ENCODE measurements around the gene UBE2F. TPM values are rescaled to one million over a fixed set of nuclear protein-coding genes. Genes with fewer than 3 reads are reported as not detected.

UBE2F gene
- total RNA-seq, 4 donors from 2014 or later = 40.7 to 88.9 (median 64.9) TPM

DNA sequence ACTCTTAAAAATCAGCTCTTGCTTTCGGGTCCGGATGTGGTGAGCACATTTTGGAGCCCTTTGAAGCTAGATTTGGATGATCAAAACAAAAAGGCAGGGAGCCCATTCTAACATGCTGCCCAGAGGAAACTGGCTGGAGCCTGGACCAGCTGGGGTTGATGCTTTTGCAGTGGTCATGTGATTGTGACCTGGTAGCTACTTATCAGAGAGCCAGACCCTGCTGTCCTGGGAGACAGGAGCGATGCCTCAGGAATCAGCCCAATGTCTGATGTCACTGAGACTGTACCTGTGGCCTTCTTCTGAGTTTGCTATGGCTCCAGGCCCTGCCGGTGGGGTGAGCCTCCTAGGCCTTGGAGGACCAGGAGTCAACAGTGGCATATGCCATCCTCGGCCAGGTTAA, 75.3 kb downstream of the UBE2F start:
- H3K36me3 ChIP-seq = no peaks in the 10 kb centered on the region
- intact Hi-C loops (cut with DNase I; ENCODE audit: low total_unique reads) = no loop called here
- no peaks in the 10 kb centered on the region for H3K9me3 ChIP-seq

GRCh38 chr2:238042849-238043584, 76.2 kb downstream of the UBE2F start:
- Histone ChIP-seq H3K27me3 (no peaks in the 10 kb centered on the region), H3K4me1 (no peaks in the 10 kb centered on the region), H3K27ac (no peak overlapping the region), H3K9me3 (no peaks in the 10 kb centered on the region), H3K36me3 (no peaks in the 10 kb centered on the region), H3K4me3 (no peak overlapping the region)
- intact Hi-C loops (cut with DNase I; ENCODE audit: low total_unique reads) = no loop called here
- no peak for DNase-seq
- TF ChIP-seq POLR2A (IDR thresholded peaks at IDR 0.05) = no peak
- TF ChIP-seq, protein P1, sequence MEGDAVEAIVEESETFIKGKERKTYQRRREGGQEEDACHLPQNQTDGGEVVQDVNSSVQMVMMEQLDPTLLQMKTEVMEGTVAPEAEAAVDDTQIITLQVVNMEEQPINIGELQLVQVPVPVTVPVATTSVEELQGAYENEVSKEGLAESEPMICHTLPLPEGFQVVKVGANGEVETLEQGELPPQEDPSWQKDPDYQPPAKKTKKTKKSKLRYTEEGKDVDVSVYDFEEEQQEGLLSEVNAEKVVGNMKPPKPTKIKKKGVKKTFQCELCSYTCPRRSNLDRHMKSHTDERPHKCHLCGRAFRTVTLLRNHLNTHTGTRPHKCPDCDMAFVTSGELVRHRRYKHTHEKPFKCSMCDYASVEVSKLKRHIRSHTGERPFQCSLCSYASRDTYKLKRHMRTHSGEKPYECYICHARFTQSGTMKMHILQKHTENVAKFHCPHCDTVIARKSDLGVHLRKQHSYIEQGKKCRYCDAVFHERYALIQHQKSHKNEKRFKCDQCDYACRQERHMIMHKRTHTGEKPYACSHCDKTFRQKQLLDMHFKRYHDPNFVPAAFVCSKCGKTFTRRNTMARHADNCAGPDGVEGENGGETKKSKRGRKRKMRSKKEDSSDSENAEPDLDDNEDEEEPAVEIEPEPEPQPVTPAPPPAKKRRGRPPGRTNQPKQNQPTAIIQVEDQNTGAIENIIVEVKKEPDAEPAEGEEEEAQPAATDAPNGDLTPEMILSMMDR (IDR thresholded peaks at IDR 0.05) = no peak

More for the DNA sequence above, 75.3 kb downstream of the UBE2F start:
- no peak overlapping the region for H3K4me3 ChIP-seq
- DNase-seq = no peak
- H3K27ac ChIP-seq = no peak overlapping the region
- no peak for TF ChIP-seq POLR2A (IDR thresholded peaks at IDR 0.05)
- TF ChIP-seq, protein P1 (IDR thresholded peaks at IDR 0.05) = no peak
- no peaks in the 10 kb centered on the region for H3K27me3 ChIP-seq
- H3K4me1 ChIP-seq = no peaks in the 10 kb centered on the region

- Histone ChIP-seq H3K27me3 (no peaks in the 10 kb centered on the region), H3K27ac (no peak overlapping the region), H3K4me1 (no peaks in the 10 kb centered on the region), H3K4me3 (no peak overlapping the region), H3K9me3 (no peaks in the 10 kb centered on the region), H3K36me3 (no peaks in the 10 kb centered on the region)
- DNase-seq = no peak
- TF ChIP-seq, protein P1 (IDR thresholded peaks at IDR 0.05) = no peak
- TF ChIP-seq POLR2A (IDR thresholded peaks at IDR 0.05) = no peak
- intact Hi-C loops (cut with DNase I; ENCODE audit: low total_unique reads) = no loop called here
Observed at GRCh38 chr2:238043851-238044250, 77.0 kb downstream of the UBE2F start.

- no peak for DNase-seq
- no peak overlapping the region for H3K27ac ChIP-seq
- H3K4me3 ChIP-seq = no peak overlapping the region
- no peak for TF ChIP-seq POLR2A (IDR thresholded peaks at IDR 0.05)
- TF ChIP-seq, protein P1 (IDR thresholded peaks at IDR 0.05) = no peak
- intact Hi-C loops (cut with DNase I; ENCODE audit: low total_unique reads) = no loop called here
- H3K36me3 ChIP-seq = no peaks in the 10 kb centered on the region
- no peaks in the 10 kb centered on the region for H3K27me3 ChIP-seq
- H3K9me3 ChIP-seq = no peaks in the 10 kb centered on the region
- H3K4me1 ChIP-seq = no peaks in the 10 kb centered on the region
Observed at GRCh38 chr2:238045575-238045974, 78.8 kb downstream of the UBE2F start.

GRCh38 chr2:238046725-238047270, 80.0 kb downstream of the UBE2F start:
- Histone ChIP-seq H3K4me1 (no peaks in the 10 kb centered on the region), H3K36me3 (no peaks in the 10 kb centered on the region), H3K27me3 (no peaks in the 10 kb centered on the region), H3K27ac (no peak overlapping the region), H3K4me3 (no peak overlapping the region), H3K9me3 (no peaks in the 10 kb centered on the region)
- no peak for DNase-seq
- intact Hi-C loops (cut with DNase I; ENCODE audit: low total_unique reads) = no loop called here
- TF ChIP-seq, protein P1 (IDR thresholded peaks at IDR 0.05) = no peak
- TF ChIP-seq POLR2A (IDR thresholded peaks at IDR 0.05) = no peak

All from uterus (tissue), 4 donors.